Mesenteric fat pad (tissue), 1 donor: ENCODE data around the gene PARK7. TPM values are rescaled to one million over a fixed set of nuclear protein-coding genes. Genes with fewer than 3 reads are reported as not detected.

ENCODE experiments used
- DNase-seq: peaks from one replicate; pipeline ENCODE4 v3.0.0-alpha.2; 2020; ENCODE audit warnings: low spot score
- total RNA-seq: library from RNA; stranded (reverse); fragmentation: NEBNext Ultra II Directional; extraction: Animal tissue kit (Norgen Biotek cat#: 25700); gene quantifications from one replicate; pipeline ENCODE4 v1.2.1, GENCODE V29; 2021
- donor health status: DM: yes; HTN: yes; CAD: no.

PARK7 gene
- total RNA-seq, 1 donor from 2014 or later: 295 TPM

- no peak for DNase-seq
Measured at GRCh38 chr1:8021676-8022266, 60.3 kb downstream of the PARK7 start.

- no peak for DNase-seq
Measured at GRCh38 chr1:8022395-8023286, 61.1 kb downstream of the PARK7 start.

- no peak for DNase-seq
Measured at GRCh38 chr1:8023287-8023994, 61.9 kb downstream of the PARK7 start.

- no peak for DNase-seq
Measured at GRCh38 chr1:8023995-8024313, 62.4 kb downstream of the PARK7 start.

GRCh38 chr1:8024329-8024728 is 62.8 kb downstream of the PARK7 start:
- DNase-seq: no peak

GRCh38 chr1:8025061-8025670 is 63.7 kb downstream of the PARK7 start:
- DNase-seq: no peak

- DNase-seq: no peak
Measured at GRCh38 chr1:8025671-8026144, 64.2 kb downstream of the PARK7 start.

- DNase-seq: peak; percentile 98
Measured at GRCh38 chr1:8026153-8026975, 64.9 kb downstream of the PARK7 start, which contains the start of gene ERRFI1. ERRFI1 (minus strand) TSS chr1:8026309; CDS start chr1:8015619, 10,690 bp downstream.

- DNase-seq: no peak
Measured at GRCh38 chr1:8026976-8027747, 65.7 kb downstream of the PARK7 start.

GRCh38 chr1:8027748-8028570 is 66.4 kb downstream of the PARK7 start:
- DNase-seq: no peak

- DNase-seq: no peak
Measured at GRCh38 chr1:8028571-8028910, 67.0 kb downstream of the PARK7 start.

GRCh38 chr1:8031176-8031785 is 69.8 kb downstream of the PARK7 start:
- DNase-seq: no peak

GRCh38 chr1:8032366-8032910 is 70.9 kb downstream of the PARK7 start:
- no peak for DNase-seq

- no peak for DNase-seq
Measured at GRCh38 chr1:8033322-8033721, 71.8 kb downstream of the PARK7 start.
